Ascending aorta (tissue), 2 donors: ENCODE measurements around the gene FBXO7. TPM values are rescaled to one million over a fixed set of nuclear protein-coding genes. Genes with fewer than 3 reads are reported as not detected.

Experiments
- DNase-seq, 2 donors: peaks; one replicate each; pipeline ENCODE4 v3.0.0-alpha.2; 2019; ENCODE audit warnings: low spot score in 2 of 2
- H3K27ac ChIP-seq, 2 donors: fragments of 200-600 bp; sonication (generic); one replicate each; pipeline ENCODE4 v1.5.1; 2016 to 2017; ENCODE audit warnings: mild to moderate bottlenecking in 1 of 2
- H3K27me3 ChIP-seq: fragments of 200-600 bp; sonication (generic); one replicate; pipeline ENCODE4 v1.5.1; 2017
- H3K36me3 ChIP-seq, 2 donors: fragments of 200-600 bp; sonication (generic); one replicate each; pipeline ENCODE4 v1.5.1; 2016
- H3K4me1 ChIP-seq, 2 donors: fragments of 200-600 bp; sonication (generic); one replicate each; pipeline ENCODE4 v1.5.1; 2016 to 2017; ENCODE audit warnings: mild to moderate bottlenecking in 1 of 2
- H3K4me3 ChIP-seq, 2 donors: fragments of 200-600 bp; sonication (generic); one replicate each; pipeline ENCODE4 v1.5.1; 2016 to 2017; ENCODE audit warnings: mild to moderate bottlenecking in 1 of 2
- H3K9me3 ChIP-seq, 2 donors: fragments of 200-600 bp; sonication (generic); one replicate each; pipeline ENCODE4 v1.5.1; 2016
- intact Hi-C: fragments of 100-400 bp; cut with DNase I; formaldehyde crosslinking; loops from one replicate; pipeline ENCODE4 v1.15.1; 2023
- total RNA-seq: library from RNA; depleted of rRNA; stranded (reverse); fragments of >200 nt; gene quantifications from one replicate; pipeline ENCODE4 v1.1.0, GENCODE V29; 2016
- TF ChIP-seq, protein P1 (sequence below), 3 experiments: fragments of 200-600 bp in 2 of 3; fragments of 450-650 bp in 1 of 3; sonication (generic) in 2 of 3; IDR thresholded peaks; one replicate each; pipeline ENCODE4 v1.5.1; 2016 to 2019; ENCODE audit warnings: antibody characterized with exemption in 3 of 3, mild to moderate bottlenecking in 1 of 3, moderate library complexity in 1 of 3

FBXO7 gene
- total RNA-seq, 1 donor from 2014 or later: 47.0 TPM

GRCh38 chr22:32501836-32502752 lies 27.5 kb downstream of the FBXO7 start:
- intact Hi-C loops: no loop called here
- no peak for DNase-seq
- Histone ChIP-seq H3K4me3 (no peak overlapping the region), H3K9me3 (no peaks in the 10 kb centered on the region), H3K27ac (no peak overlapping the region), H3K4me1 (no peaks in the 10 kb centered on the region), H3K36me3 (peaks cover 8 to 22% of the 10 kb centered on the region in 2 donors), H3K27me3 (no peaks in the 10 kb centered on the region)
- TF ChIP-seq, protein P1, sequence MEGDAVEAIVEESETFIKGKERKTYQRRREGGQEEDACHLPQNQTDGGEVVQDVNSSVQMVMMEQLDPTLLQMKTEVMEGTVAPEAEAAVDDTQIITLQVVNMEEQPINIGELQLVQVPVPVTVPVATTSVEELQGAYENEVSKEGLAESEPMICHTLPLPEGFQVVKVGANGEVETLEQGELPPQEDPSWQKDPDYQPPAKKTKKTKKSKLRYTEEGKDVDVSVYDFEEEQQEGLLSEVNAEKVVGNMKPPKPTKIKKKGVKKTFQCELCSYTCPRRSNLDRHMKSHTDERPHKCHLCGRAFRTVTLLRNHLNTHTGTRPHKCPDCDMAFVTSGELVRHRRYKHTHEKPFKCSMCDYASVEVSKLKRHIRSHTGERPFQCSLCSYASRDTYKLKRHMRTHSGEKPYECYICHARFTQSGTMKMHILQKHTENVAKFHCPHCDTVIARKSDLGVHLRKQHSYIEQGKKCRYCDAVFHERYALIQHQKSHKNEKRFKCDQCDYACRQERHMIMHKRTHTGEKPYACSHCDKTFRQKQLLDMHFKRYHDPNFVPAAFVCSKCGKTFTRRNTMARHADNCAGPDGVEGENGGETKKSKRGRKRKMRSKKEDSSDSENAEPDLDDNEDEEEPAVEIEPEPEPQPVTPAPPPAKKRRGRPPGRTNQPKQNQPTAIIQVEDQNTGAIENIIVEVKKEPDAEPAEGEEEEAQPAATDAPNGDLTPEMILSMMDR (IDR thresholded peaks at IDR 0.05): no peak

- H3K4me1 ChIP-seq: no peaks in the 10 kb centered on the region
- intact Hi-C loops: no loop called here
- TF ChIP-seq, protein P1 (IDR thresholded peaks at IDR 0.05): no peak
- H3K27ac ChIP-seq: no peak overlapping the region
- no peak overlapping the region for H3K4me3 ChIP-seq
- no peaks in the 10 kb centered on the region for H3K36me3 ChIP-seq
- H3K27me3 ChIP-seq: no peaks in the 10 kb centered on the region
- no peak for DNase-seq
- no peaks in the 10 kb centered on the region for H3K9me3 ChIP-seq
These were observed 34.4 kb downstream of the FBXO7 start for GRCh38 chr22:32509045-32509444.

DNA sequence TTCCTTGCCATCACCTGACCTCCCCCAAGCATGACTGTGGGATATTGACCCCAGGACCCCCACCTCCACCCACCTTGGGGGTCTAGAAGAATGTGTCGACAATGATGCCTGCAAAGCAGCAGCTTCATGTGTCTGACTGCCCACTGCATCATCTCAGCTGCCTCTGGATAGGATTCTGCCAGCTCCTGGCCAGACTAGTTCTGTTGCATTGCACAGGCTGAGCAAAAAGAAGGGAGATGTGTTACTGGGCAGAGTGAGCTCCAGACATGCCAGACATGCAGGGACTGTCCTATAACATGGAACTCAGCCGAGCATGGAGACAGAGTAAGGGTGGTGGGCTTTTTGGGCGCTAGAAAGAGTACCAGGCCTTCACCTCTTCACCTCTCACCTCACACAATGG lies 36.7 kb downstream of the FBXO7 start:
- intact Hi-C loops: no loop called here
- no peak overlapping the region for H3K27ac ChIP-seq
- no peaks in the 10 kb centered on the region for H3K4me1 ChIP-seq
- no peak overlapping the region for H3K4me3 ChIP-seq
- no peaks in the 10 kb centered on the region for H3K36me3 ChIP-seq
- H3K9me3 ChIP-seq: no peaks in the 10 kb centered on the region
- TF ChIP-seq, protein P1 (IDR thresholded peaks at IDR 0.05): no peak
- no peak for DNase-seq
- H3K27me3 ChIP-seq: no peaks in the 10 kb centered on the region

DNA sequence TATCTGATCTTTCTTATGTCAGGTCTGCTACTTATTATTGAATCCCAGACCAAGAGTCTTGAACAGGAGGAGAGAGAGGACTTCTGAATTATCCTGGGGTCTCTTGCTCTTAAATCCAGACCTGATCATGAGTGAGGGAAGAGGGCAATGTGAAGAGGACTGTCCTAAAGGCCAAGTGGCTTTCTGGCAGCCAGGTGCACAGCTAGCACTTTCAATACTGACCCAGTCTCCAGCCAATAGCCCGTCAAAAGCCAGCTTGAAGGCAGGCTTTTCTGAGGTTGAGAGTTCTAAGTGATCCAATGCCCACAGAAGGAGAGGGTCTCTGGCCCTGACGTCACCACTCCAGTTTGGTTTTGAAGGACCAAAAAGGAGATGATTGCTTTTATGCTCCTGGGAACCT lies 37.2 kb downstream of the FBXO7 start:
- TF ChIP-seq, protein P1 (IDR thresholded peaks at IDR 0.05): no peak
- intact Hi-C loops: no loop called here
- Histone ChIP-seq H3K9me3 (no peaks in the 10 kb centered on the region), H3K36me3 (no peaks in the 10 kb centered on the region), H3K27me3 (no peaks in the 10 kb centered on the region), H3K4me3 (no peak overlapping the region), H3K4me1 (no peaks in the 10 kb centered on the region), H3K27ac (no peak overlapping the region)
- no peak for DNase-seq

DNA sequence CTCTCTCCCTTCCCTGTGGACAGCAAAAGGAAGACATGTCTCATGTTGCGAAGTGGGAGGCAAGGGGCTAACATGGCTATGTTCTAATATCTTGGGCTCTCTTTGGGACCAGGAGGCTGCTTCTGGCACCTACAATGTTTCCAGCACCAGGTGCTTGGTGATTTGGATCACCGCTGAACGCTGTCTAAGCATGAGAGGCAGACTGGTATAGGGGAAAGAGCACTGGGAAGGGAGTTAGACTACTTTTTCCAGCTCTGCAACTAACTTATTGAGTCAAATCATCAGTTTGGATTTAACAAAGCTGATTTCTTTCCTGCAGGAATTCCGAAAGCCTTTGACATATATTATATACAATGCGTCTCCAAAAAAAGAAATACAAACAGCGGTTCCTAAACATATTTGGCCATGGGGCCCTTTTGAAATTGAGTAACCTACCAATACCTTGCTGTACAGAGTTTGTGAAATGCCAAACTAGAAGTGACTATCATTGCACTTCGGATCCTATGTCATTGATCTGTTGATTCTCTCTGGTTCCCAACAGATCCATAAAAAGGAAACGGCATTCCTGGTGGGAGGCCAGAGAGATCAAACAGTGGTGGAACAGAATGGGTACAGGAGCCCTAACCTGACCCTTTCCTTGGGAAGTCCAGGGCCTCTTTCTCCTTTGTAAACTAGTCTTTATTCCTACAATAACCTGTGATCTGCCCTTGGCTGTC lies 37.8 kb downstream of the FBXO7 start:
- no peak for DNase-seq
- Histone ChIP-seq H3K27ac (no peak overlapping the region), H3K4me3 (no peak overlapping the region), H3K36me3 (no peaks in the 10 kb centered on the region), H3K4me1 (no peaks in the 10 kb centered on the region), H3K9me3 (no peaks in the 10 kb centered on the region), H3K27me3 (no peaks in the 10 kb centered on the region)
- intact Hi-C loops: no loop called here
- TF ChIP-seq, protein P1 (IDR thresholded peaks at IDR 0.05): no peak
